ENCODE data around the gene PPP1CC. TPM values are rescaled to one million over a fixed set of nuclear protein-coding genes. Genes with fewer than 3 reads are reported as not detected.

Gene PPP1CC
- total RNA-seq, 2 donors from 2014 or later = 40.2 to 83.0 TPM

DNA sequence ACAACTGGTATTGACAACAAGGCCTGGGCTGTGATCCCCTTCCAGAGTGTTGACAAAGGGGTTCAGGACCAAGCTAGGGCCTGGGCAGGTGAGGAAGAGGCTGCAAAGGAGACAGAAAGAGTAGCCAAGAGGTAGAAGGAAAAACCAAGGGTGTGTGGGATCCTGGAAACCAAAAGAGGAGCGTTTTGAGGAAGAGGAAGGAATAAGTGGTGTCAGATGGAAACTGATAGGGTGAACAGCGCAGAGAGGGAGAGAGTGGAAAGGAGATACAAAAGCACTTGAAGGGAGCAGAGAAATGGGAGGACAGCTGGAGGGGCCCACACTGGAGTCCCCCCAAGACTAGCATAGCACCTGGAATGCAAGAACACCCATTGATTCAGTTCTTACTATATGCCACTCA lies 45.5 kb downstream of the PPP1CC start:
- intact Hi-C loops (cut with DNase I) = no loop called here
- H3K36me3 ChIP-seq (replicated peaks in 1 of 2; ENCODE audit: insufficient read depth in 1 of 2, low read depth in 2 of 2) = no peaks in the 10 kb centered on the region
- H3K27me3 ChIP-seq = no peaks in the 10 kb centered on the region
- ATAC-seq = no peak
- no peak for TF ChIP-seq POLR2A (IDR thresholded peaks at IDR 0.05)
- TF ChIP-seq, protein P1, sequence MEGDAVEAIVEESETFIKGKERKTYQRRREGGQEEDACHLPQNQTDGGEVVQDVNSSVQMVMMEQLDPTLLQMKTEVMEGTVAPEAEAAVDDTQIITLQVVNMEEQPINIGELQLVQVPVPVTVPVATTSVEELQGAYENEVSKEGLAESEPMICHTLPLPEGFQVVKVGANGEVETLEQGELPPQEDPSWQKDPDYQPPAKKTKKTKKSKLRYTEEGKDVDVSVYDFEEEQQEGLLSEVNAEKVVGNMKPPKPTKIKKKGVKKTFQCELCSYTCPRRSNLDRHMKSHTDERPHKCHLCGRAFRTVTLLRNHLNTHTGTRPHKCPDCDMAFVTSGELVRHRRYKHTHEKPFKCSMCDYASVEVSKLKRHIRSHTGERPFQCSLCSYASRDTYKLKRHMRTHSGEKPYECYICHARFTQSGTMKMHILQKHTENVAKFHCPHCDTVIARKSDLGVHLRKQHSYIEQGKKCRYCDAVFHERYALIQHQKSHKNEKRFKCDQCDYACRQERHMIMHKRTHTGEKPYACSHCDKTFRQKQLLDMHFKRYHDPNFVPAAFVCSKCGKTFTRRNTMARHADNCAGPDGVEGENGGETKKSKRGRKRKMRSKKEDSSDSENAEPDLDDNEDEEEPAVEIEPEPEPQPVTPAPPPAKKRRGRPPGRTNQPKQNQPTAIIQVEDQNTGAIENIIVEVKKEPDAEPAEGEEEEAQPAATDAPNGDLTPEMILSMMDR (IDR thresholded peaks at IDR 0.05) = no peak
- H3K4me1 ChIP-seq = peaks cover 15% of the 10 kb centered on the region
- no peaks in the 10 kb centered on the region for H3K9me3 ChIP-seq
- no peak overlapping the region for H3K4me3 ChIP-seq
- H3K27ac ChIP-seq = no peak overlapping the region
- no peak for DNase-seq
- WGBS, 2 donors = 62 to 88% methylated on average over 2 of the region's 2 CpGs

DNA sequence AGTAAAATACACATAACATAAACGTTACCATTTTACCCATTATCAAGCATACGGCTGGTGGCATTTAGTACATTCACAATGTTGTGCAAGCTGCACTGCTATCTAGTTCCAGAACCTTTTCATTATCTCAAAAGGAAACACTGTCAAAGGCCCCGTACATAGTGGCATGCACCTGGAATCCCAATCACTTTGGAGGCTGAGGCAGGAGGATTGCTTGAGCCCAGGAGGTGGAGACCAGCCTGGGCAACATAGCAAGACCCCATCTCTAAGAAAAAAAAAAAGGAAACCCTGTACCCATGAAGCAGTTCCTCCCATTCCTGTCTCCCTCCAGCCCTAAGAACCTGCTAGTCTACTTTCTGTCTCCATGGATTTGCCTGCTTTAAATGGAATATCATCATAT lies 46.4 kb downstream of the PPP1CC start:
- Histone ChIP-seq H3K27ac (no peak overlapping the region), H3K36me3 (replicated peaks in 1 of 2; ENCODE audit: insufficient read depth in 1 of 2, low read depth in 2 of 2) (no peaks in the 10 kb centered on the region), H3K4me1 (peaks cover 15% of the 10 kb centered on the region), H3K27me3 (no peaks in the 10 kb centered on the region), H3K9me3 (no peaks in the 10 kb centered on the region), H3K4me3 (no peak overlapping the region)
- ATAC-seq (no peak), DNase-seq (no peak)
- intact Hi-C loops (cut with DNase I) = no loop called here
- TF ChIP-seq POLR2A (IDR thresholded peaks at IDR 0.05) = no peak
- TF ChIP-seq, protein P1 (IDR thresholded peaks at IDR 0.05) = no peak
- 62% methylated on average over 3 of the region's 3 CpGs for WGBS, 2 donors

DNA sequence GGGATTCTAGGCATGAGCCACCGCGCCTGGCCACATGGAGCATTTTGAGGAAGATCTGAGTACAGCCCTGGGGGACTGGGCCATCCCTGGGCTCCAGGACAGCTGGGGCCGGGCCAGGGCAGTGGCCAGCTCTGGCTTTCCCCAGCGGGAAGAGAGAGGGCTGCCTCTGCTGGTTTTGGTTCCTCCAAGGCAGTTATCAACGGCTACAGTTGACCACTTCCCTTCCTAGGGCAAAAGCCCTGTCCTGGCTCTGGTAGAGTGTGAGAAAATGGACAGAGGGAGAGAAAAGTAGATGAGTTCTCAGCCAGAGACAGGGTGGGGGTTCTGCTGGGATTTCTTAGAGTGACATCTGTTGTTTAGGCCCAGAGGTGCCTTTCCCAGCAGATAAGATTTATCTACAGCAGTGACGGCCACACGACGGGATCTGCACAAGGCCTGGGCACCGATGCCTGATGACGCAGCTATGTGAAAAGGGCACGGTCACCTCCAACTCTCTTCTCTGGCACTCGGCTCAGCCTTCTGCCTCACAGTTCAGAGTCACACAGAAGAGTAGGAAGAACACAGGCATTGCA lies 48.3 kb downstream of the PPP1CC start:
- ATAC-seq (no peak), DNase-seq (peak; percentile 17 to 60 (median 22))
- intact Hi-C loops (cut with DNase I) = no loop called here
- Histone ChIP-seq H3K4me3 (no peak overlapping the region), H3K27ac (peak overlapping the region in 1 of 4 donors; percentile 54), H3K4me1 (peaks cover 16% of the 10 kb centered on the region), H3K27me3 (no peaks in the 10 kb centered on the region), H3K36me3 (replicated peaks in 1 of 2; ENCODE audit: insufficient read depth in 1 of 2, low read depth in 2 of 2) (no peaks in the 10 kb centered on the region), H3K9me3 (no peaks in the 10 kb centered on the region)
- TF ChIP-seq POLR2A (IDR thresholded peaks at IDR 0.05) = no peak
- TF ChIP-seq, protein P1 (IDR thresholded peaks at IDR 0.05) = no peak
- 31 to 75% methylated on average over 9 to 12 of the region's 12 CpGs for WGBS, 2 donors

DNA sequence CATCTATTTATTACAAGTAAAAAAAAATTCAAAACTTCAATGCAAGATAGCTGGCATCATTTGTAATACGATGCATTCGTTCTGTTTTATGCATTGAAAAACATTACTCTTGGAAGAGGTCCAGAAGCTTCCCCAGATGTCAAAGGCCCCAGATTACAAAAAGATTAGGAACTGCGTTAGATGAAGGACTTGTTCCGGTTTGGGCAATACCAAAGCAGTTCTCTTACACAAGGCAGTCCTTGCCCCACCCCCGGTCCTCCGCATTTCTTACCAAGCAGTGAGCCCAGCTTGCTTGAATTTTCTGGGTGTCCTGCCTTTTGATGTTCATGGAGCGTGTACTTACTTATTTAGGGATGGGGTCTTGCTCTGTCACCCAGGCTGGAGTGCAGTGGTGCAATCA lies 49.0 kb downstream of the PPP1CC start:
- DNase-seq (peak in 1 of 4 donors; percentile 65), ATAC-seq (no peak)
- Histone ChIP-seq H3K27ac (peak overlapping the region in 1 of 4 donors; percentile 54), H3K4me1 (peaks cover 20% of the 10 kb centered on the region), H3K4me3 (no peak overlapping the region), H3K36me3 (replicated peaks in 1 of 2; ENCODE audit: insufficient read depth in 1 of 2, low read depth in 2 of 2) (no peaks in the 10 kb centered on the region), H3K9me3 (no peaks in the 10 kb centered on the region), H3K27me3 (no peaks in the 10 kb centered on the region)
- TF ChIP-seq, protein P1 (IDR thresholded peaks at IDR 0.05) = no peak
- no peak for TF ChIP-seq POLR2A (IDR thresholded peaks at IDR 0.05)
- intact Hi-C loops (cut with DNase I) = no loop called here
- 61 to 81% methylated on average over 7 of the region's 7 CpGs for WGBS, 2 donors

DNA sequence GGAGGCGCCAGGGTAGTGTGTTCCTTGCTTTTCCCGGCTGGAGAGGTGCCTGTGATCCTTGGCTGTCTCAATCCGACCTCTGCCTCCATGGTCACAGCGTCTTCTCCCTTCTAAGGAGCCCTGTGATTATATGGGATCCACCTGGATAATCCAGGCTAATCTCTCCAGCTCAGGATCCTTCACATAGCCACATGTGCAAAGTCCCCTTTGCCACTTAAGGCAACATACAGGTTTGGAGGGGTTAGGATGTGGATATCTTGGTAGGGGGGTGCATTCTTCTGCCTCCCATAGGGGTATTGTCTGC lies 52.6 kb downstream of the PPP1CC start:
- Histone ChIP-seq H3K4me1 (peaks cover 21% of the 10 kb centered on the region), H3K9me3 (no peaks in the 10 kb centered on the region), H3K27me3 (peaks cover 0 to 6% of the 10 kb centered on the region in 2 donors), H3K27ac (no peak overlapping the region), H3K36me3 (replicated peaks in 1 of 2; ENCODE audit: insufficient read depth in 1 of 2, low read depth in 2 of 2) (no peaks in the 10 kb centered on the region), H3K4me3 (no peak overlapping the region)
- WGBS, 2 donors = 60 to 80% methylated on average over 2 to 4 of the region's 4 CpGs
- intact Hi-C loops (cut with DNase I) = no loop called here
- DNase-seq (no peak), ATAC-seq (no peak)
- no peak for TF ChIP-seq POLR2A (IDR thresholded peaks at IDR 0.05)
- TF ChIP-seq, protein P1 (IDR thresholded peaks at IDR 0.05) = no peak

All from body of pancreas (tissue), 4 donors.